Measurements from ENCODE around the gene VDAC2. TPM values are rescaled to one million over a fixed set of nuclear protein-coding genes. Genes with fewer than 3 reads are reported as not detected.
"Not testable (repeated sequence)": the region's sequence is repeated elsewhere in the genome, so short reads cannot be mapped to it uniquely, and the experiment has no call there.

Gene VDAC2
- total RNA-seq, 2 donors from 2014 or later: 278 to 454 TPM

DNA sequence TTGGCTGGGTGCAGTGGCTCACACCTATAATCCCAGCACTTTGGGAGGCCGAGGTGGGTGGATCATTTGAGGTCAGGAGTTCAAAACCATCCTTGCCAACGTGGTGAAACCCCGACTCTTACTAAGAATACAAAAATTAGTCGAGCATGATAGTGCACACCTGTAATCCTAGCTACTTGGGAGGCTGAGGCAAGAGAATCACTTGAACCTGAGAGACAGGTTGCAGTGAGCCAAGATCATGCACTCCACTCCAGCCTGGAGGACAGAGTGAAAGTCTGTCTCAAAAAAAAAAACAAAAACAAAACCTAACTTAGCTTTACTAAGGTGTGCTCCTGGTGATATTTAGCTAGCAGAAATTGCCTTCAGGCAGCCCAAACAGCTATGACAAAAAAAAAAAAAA is 24.3 kb upstream of the VDAC2 start:
- TF ChIP-seq, protein P1, sequence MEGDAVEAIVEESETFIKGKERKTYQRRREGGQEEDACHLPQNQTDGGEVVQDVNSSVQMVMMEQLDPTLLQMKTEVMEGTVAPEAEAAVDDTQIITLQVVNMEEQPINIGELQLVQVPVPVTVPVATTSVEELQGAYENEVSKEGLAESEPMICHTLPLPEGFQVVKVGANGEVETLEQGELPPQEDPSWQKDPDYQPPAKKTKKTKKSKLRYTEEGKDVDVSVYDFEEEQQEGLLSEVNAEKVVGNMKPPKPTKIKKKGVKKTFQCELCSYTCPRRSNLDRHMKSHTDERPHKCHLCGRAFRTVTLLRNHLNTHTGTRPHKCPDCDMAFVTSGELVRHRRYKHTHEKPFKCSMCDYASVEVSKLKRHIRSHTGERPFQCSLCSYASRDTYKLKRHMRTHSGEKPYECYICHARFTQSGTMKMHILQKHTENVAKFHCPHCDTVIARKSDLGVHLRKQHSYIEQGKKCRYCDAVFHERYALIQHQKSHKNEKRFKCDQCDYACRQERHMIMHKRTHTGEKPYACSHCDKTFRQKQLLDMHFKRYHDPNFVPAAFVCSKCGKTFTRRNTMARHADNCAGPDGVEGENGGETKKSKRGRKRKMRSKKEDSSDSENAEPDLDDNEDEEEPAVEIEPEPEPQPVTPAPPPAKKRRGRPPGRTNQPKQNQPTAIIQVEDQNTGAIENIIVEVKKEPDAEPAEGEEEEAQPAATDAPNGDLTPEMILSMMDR (IDR thresholded peaks at IDR 0.05): no peak
- H3K27me3 ChIP-seq: no peaks in the 10 kb centered on the region
- H3K4me3 ChIP-seq: no peak overlapping the region
- H3K27ac ChIP-seq: peak overlapping the region; percentile 27 to 40
- peaks cover 0 to 19% of the 10 kb centered on the region in 2 donors for H3K4me1 ChIP-seq
- no peaks in the 10 kb centered on the region for H3K9me3 ChIP-seq
- H3K36me3 ChIP-seq: peaks cover 6% of the 10 kb centered on the region
- peak; percentile 21 for DNase-seq (ENCODE audit: low spot score)

DNA sequence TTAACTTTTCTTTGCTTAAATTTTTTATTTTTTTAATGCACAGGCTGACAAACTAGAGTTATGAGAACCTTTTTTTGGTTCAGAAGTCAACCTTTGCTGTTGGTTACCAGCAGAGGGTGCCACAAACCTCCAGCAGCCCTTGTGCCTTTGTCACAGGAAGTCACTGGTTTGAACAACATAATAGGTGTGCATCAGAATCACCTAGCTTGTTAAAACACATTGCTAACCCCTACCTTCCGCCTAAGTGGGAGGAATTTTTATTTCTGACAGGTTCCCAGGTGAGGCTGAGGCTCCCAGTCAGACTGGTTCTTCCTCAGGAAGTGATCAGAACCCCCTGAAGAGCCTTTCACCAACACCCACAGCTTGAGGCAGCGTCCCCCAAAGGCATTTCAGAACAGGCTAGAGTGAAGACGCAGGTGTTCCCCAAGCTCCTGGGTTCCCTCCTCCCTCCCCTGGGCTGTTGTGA is 22.6 kb upstream of the VDAC2 start:
- TF ChIP-seq, protein P1 (IDR thresholded peaks at IDR 0.05): peak; percentile 62 to 82
- no peaks in the 10 kb centered on the region for H3K27me3 ChIP-seq

DNA sequence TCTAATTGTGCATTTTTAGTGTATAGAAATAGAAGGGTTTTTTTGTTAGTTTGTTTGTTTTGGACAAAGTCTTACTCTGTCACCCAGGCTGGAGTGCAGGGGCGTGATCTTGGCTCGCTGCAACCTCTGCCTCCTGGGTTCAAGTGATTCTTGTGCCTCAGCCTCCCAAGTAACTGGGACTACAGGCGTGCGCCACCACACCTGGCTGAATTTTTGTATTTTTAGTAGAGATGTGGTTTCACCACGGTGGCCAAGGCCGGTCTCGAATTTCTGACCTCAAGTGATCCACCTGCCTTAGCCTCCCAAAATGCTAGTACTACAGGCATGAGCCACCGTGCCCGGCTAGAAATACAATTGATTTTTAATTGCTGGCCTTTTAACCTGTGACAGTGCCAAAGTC is 22.1 kb upstream of the VDAC2 start:
- H3K27ac ChIP-seq: peak overlapping the region in 1 of 2 donors; percentile 22
- H3K36me3 ChIP-seq, H3K27me3 ChIP-seq, H3K9me3 ChIP-seq, H3K4me3 ChIP-seq: not testable (repeated sequence)
- peak; percentile 28 for DNase-seq (ENCODE audit: low spot score)
- peaks cover 0 to 31% of the 10 kb centered on the region in 2 donors for H3K4me1 ChIP-seq

More for the DNA sequence above, 22.6 kb upstream of the VDAC2 start:
- Histone ChIP-seq H3K27ac (peak overlapping the region; percentile 22 to 24), H3K9me3 (no peaks in the 10 kb centered on the region), H3K36me3 (peaks cover under 1% of the 10 kb centered on the region), H3K4me1 (peaks cover 0 to 31% of the 10 kb centered on the region in 2 donors), H3K4me3 (no peak overlapping the region)
- DNase-seq (ENCODE audit: low spot score): peak; percentile 59

DNA sequence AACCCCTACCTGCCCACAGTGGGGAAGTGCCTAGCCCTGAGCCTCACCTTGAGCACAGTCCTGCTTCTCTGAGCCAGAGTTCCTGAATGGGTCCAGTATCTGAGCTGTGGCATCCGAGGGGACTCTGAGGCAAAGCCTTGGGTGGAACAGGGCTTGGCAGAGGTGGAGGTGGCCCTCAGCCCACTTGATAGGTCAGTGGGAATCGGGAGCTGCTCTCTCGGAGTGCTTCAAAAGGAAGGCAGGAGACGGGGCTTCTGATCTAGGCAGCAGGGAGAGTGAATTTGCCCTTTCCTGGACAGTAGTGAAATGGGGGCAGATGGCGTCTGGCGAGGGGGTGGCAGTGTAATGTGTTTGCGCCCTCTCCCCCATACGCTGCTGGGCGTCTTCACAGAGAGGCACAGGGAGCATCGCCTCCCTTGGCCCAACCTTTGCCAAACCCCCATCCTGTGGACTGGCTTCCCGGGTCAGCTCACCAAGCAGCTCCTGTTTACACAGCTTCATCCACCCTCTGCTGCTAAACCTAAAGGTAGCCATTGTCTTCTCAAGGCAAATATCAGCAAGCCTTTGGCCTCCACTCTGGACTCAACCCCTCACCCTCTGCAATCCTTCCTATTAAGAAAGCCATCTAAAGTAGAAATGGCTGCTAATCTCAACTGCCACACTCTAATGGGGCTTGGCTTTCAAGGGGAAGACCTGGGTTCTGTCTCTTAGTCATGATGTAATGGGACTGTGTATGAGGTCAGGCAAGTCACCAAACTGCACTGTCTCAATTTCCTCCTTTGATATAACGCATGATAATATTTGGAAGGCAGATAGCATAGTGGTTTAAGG is 21.1 kb upstream of the VDAC2 start:
- no peak overlapping the region for H3K27ac ChIP-seq
- H3K9me3 ChIP-seq: no peaks in the 10 kb centered on the region
- TF ChIP-seq, protein P1 (IDR thresholded peaks at IDR 0.05): no peak
- no peaks in the 10 kb centered on the region for H3K36me3 ChIP-seq
- DNase-seq (ENCODE audit: low spot score): peak; percentile 48
- no peaks in the 10 kb centered on the region for H3K27me3 ChIP-seq
- no peak overlapping the region for H3K4me3 ChIP-seq
- peaks cover 0 to 31% of the 10 kb centered on the region in 2 donors for H3K4me1 ChIP-seq

DNA sequence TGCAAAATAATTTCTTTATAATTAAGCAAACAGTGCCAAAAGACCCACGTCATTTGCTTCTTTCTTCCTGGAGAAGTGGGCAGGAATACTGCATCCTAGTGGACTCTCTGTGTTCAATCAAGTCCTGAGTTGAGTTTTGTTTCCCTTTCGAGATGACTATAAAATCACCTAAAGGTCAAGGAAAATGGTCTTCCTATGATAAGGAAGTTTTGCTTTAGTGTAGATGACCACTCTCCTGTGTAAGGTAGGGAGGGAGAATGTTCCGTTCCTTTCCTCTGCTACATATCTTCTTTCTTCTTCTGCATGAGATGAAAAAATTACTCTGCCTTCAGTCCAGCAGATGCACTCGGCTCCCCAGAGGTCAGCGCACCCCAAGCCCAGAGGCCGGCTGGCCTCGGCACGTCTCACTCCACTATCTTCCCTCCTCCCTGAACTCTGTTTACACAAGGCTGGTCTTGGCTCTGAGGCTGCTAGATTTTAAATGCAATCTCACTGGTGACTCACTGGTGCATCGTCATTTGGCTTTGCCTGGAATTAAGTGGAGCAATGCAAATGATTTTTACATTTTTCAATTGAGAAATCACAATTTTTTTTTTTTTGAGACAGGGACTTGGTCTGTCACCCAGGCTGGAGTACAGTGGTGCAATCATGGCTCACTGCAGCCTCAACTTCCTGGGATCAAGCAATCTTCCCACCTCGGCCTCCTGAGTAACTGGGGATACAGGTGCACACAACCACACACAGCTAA is 18.6 kb upstream of the VDAC2 start:
- Histone ChIP-seq H3K4me3 (no peak overlapping the region), H3K27me3 (no peaks in the 10 kb centered on the region), H3K4me1 (peaks cover 0 to 15% of the 10 kb centered on the region in 2 donors), H3K9me3 (no peaks in the 10 kb centered on the region), H3K36me3 (no peaks in the 10 kb centered on the region), H3K27ac (peak overlapping the region; percentile 32 to 46)
- TF ChIP-seq, protein P1 (IDR thresholded peaks at IDR 0.05): no peak
- DNase-seq (ENCODE audit: low spot score): peak; percentile 85

DNA sequence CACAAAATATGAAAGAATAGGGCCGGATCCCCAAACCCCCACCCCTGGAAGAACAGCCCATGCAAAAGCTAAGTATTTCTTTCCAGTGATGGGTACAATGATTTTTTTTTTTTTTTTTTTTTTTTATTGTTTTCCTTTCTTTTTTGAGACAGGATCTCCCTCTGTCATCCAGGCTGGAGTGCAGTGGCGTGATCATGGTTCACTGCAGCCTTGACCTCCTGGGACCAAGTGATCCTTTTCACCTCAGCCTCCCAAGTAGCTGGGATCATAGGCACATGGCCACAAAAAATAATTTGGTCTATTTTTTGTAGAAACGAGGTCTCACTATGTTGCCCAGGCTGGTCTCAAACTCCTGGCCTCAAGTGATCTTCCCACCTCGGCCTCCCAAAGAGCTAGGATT is 16.0 kb upstream of the VDAC2 start:
- DNase-seq (ENCODE audit: low spot score): peak; percentile 36
- not testable (repeated sequence) for H3K4me3 ChIP-seq, H3K27ac ChIP-seq, H3K36me3 ChIP-seq, H3K27me3 ChIP-seq, H3K9me3 ChIP-seq
- peaks cover 0 to 15% of the 10 kb centered on the region in 2 donors for H3K4me1 ChIP-seq

All from right atrium auricular region (tissue), 2 donors.